CD4-positive, alpha-beta T cell treated with Interleukin-1 beta for 1 hour (primary cell): Measurements from ENCODE around the gene MARCHF3.
"Not testable (repeated sequence)": the region's sequence is repeated elsewhere in the genome, so short reads cannot be mapped to it uniquely, and the experiment has no call there.

Source experiments
- DNase-seq, 2 donors: peaks; one replicate each; pipeline ENCODE4 v3.0.0-alpha.2; 2020 to 2022

MARCHF3 gene

DNA sequence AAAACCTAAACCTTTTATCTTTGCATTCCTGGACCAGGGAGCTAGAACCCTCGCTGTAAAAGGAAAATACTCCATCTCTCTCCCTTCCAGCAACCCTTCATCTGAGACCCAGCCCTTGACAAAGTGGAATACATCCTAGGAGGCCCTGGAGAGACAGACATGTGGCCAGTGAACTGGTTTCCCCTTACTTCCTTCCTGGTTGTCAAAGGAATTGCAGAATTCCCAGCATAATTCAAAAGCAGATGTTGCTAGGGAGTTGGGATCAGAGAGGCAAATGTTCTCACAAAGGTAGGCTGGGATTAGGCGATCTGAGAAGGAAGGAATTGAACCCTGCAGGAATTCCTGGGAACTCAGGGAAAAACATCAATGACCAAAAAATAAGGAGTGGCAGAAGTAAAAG lies 80.9 kb downstream of the MARCHF3 start:
- DNase-seq = no peak

DNA sequence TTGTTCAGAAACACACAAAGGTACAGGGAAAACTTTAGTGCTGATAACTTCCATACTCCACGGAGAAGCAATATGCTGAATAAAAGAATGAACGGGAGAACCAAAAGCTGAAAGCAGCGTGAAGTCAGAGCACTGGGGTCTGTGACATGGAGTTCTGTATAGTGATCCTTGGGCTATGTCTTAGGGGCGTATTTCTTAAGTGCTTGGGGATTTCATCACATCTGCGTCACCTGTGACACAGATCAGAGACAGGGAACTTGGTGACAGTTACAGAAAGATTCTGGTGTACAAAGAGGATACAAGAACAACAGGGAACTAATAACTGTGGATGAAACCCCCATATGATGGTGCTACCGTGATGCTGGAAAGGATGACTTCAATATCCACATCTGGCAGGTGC lies 81.9 kb downstream of the MARCHF3 start:
- no peak for DNase-seq

DNA sequence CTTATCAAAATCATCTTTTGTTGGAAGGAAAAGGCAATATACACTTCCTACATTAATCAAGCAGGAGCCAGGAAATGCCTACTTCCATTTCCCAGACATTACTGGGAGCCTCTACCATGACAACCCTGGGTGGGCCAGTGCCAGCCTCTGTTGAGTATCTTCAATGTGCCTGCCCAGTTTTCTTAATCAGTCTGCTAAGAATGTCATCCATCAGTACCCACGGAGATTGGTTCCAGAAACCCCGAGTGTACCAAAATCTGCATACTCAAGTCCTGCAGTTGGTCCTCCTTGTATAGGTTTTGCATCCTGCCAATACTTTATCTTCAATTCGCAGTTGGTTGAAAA lies 82.4 kb downstream of the MARCHF3 start:
- no peak for DNase-seq

DNA sequence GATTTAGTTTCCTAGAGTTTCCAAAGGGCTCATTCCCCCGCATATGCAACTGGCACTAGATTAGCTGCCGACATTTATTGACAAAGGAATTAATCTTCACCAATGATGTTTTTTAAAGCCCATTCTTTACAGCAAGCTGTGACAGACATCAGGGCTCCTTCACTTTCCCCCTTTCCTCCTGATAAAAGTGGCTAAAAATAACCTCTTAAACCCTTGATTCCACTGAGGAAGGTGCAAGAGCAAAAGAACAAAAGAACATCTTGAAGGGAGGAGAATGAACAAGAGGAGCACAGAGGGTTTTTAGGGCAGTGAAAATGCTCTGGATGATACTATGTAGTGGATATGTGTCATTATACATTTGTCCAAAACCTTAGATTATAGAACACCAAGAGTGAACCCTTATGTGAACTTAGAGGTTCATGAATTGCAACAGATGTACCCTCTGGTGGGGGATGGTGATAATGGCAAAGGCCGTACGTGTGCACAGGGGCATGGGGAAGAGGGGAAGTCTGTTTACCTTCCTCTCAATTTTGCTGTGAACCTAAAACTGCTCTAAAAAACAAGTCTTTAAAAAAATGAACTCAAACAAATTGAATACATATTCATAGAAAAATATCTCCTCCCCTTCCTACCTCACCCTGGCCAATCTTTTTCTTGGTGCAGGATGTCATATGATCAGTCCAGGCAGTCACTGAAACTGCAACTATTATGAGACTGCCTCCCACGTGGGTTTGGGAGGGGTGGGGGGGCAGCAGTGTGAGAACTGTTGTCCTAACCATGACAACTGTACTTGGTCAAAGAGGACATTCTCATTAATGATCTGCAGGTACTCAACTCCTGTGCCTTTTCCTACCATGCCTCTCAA lies 83.0 kb downstream of the MARCHF3 start:
- no peak for DNase-seq

DNA sequence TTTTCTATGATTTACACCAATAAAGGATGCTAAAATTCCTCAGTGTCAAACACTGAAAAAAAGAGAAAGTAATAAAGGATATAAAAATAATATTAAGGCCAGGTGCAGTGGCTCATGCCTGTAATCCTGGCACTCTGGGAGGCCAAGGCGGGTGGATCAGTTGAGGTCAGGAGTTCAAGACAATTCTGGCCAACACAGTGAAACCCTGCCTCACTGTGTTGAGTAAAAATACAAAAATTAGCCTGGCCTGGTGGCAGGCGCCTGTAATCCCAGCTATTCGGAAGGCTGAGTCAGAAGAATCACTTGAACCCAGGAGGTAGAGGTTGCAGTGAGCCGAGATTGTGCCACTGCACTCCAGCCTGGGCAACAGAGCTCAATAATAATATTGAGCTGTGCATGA lies 87.5 kb downstream of the MARCHF3 start:
- DNase-seq = not testable (repeated sequence)

DNA sequence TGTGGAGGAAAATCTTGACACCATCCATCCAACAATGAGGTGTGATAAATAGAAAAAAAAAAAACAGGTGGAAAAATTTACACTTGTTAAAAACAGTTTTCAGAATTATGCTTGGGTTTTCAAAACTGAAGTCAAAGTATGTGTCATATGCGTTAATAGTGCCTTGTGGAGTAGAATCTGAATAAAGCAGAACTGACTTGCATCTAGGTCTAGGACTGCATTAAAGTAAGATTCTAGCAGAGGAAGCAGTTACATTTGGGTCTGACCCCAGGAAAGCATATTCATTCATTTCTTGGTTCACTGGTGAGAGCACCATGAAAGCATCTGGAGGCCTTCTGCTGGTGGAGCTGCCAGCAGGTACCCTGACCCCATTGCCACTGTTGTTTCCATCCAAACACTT lies 89.0 kb downstream of the MARCHF3 start:
- no peak for DNase-seq

DNA sequence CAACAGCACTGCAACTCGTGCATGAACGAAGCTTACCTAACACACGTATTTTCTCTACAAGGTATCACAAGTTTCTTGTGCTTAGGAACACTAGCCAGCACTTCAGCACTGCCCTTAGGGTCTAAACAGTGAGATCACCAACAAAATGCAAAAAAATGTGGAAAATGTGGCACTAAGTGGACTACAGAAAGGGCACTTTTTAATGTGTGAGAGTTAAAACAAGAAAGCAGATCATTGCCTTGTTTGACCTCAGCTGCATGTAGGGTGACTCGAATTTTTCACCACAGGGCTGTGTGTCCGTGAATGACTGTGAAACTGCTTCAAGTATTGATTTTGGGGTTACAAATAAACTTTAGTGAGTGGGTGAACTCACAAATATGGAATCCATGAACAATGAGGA lies 90.5 kb downstream of the MARCHF3 start:
- DNase-seq = no peak

DNA sequence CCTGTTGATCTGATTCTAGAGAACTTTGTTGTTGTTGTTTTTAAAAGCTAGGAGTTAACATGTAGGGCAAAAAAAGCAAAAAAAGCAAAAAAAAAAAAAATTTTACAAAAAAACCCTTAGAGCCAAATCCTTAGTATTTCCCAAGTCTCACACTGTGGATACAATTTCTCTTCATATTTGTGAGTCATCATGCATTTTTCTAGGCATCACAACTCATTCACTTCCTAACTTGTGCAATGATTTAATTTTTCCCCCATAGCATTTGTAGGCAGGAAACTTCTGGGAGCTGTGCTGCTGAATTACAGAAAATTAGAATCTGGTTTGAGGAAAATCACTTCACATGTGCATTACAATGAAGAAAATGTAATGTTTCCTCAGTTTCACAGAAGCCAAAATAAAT lies 91.9 kb downstream of the MARCHF3 start:
- no peak for DNase-seq

DNA sequence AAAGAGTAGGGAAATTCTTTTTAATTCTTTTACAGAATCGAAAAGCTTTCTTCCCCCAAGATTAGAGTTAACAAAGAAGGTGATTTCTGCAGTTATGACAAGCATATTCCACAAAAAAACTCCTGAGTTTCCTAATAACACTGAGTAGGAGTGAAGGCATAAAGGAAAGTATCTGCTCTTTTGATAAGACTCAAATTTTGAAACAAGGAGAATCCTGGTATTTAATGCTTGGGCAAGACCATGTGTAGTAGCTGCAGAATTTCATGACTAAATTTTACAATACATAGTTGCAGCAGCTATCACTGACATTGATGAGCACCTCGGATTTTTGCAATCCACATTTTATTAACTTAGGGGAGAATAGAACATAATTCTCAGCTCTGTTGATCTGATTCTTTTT lies 92.6 kb downstream of the MARCHF3 start:
- no peak for DNase-seq

DNA sequence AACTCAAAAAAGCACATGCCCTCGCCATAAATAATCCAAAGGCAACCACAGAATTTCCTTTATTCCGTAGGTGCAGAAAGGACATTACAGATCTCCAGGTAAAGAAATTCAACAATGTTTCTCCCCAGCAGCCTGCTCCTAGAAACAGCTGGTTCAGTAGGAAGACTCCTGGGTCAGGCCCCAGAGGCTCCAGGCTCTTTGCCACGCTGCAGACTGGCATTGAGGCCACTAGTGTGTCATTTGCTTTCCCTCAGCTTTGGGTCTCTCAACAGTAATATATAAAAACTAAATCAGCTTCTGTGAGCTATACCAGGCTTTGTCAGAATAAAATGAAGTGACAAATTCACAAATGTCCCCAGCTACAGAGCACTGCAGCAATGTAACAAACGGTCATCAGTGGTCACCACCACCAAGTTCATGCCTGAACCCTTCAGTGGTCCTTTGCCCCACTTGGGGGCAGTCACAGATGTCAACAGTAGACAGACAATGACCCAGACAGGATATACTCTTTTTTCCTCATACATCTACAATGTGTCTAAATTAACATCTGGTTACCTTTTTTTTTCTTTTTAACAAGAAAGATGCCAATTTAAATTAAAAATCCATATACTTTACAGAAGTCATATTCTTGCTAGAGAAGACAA lies 93.5 kb downstream of the MARCHF3 start:
- DNase-seq = no peak

DNA sequence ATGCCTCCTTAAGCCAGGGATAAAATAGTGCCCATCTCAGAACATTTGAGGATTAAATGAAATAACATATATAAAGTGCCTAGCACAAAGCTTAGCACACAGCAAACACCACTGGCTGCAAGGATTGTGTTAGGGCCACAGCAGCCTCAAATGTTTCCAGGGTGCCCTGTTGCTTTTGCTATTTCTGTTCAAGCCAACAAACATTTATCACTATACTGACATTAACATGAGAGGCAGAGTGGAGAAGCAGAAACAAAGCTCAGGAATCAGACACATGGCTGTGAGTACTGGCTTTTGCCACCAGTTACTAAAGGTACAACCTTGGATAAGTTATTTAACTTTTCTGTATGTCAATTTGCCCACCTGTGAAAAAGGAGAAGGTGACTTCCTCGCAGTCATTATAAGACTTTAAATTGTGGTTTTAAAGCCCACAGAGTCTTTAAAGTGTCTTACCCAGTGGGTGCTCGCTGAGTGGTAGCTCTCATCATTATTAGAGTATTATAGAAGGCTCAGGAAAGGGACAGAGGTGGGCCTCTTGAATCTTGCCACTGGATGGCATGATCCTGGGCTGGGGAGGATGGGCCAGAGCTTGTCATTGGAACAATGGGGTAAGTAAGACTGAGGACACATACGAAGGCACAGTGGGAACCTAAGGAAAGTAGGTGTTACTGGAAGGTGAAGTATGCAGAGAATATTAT lies 98.2 kb downstream of the MARCHF3 start:
- no peak for DNase-seq

DNA sequence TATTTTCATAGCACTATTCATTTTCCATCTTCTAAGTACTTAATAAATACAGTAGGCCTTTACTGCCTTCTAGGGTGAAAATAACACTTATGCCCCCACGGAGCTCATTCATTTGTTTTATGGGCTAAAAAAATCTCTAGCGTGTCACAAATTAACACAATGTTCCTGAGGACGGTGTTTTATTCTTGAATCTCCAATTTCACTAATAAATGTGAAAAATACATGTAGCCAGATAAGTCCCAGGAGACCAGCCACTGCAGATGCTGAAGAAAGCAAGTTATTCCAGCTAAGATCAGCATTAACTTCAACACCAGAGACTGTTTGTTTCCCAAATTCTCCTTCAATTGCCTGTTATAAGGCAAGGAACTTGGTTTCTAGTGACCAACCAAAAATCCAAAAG lies 102.3 kb downstream of the MARCHF3 start:
- DNase-seq = no peak

DNA sequence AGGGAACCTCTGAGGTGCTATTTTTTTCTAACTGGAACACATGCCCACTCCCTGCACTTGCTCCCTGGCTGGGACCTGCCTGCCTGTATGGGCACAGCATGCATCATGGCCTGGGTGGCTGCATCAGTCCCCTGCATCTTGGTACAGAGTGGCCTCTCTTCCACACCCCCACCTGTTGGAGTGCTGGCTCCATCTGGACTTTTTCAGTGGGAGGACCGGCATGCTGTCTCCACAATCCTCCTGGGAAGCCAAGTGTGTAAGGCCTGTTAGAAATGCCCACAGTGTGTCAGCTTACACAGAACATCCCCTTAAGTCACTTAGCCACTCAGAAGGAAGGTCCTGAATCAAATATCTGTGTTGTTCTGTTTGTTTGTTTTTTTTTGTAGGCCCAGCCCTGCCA lies 102.9 kb downstream of the MARCHF3 start:
- no peak for DNase-seq

DNA sequence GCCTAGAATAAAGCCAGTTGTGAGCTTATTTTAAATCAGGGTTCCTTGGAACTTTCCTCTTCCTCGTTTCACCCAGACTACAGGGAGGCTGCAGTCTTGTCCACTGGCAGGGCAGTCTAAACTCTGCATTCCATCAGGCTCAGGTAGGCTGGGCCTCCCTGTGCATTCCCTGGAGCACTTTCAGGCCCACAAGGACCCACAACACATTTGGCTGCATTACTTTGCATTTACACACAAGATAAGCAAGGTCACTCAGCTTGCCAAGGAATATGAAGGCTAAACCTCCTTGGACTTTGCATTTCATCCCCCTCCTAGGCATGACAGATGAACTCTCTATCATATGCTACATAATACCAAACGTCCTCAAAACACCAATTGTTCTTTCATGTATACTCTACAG lies 104.2 kb downstream of the MARCHF3 start:
- no peak for DNase-seq

DNA sequence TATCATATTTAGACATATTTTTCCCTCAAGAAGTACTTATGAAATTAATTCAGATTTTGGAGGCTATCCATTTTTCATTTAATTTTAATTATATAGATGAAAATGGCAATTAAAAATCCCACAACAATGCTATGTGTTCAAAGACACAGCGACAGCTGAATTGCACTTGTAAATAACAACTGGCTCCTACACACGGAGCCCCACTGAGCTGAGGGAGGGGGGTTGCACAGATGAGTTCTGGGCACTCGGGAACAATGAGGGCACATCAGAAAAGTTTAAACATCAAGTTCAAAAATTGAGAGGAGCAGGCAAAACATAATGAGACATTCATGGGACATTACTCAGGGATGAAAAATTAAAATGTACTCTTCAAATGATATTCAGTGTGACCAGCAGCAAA lies 104.9 kb downstream of the MARCHF3 start:
- DNase-seq = no peak

DNA sequence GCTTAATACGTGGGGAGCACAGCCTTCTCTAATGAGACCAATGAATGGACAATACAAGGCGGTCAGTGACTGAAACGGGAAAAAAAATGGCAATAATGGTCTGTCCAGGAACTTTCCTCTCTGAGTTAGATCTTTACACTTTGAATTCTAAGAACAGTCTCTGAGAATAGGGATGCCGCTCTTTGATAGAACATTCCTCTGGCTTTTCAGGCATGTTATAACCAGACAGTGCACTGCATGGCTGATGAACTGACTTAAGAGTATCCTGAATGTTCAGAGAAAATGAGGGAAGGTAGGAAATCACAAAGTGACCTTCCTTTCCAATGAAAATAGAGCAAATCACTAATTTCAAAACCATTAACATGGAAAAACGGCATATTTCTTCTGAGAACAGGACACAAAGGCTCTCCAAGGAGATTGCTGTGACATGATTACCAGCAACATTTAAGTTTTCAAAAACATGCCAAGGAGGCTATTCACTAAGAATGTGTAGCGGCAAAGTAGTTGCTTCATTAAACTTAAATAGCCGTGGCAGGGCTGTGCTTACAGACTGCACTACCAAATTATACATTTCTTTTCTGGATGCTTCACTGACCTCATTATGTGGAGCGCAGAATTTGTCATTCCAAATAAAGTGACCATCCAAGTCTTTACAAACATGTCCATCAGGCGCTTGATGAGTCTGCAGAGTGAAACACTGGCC lies 105.9 kb downstream of the MARCHF3 start:
- DNase-seq = no peak

DNA sequence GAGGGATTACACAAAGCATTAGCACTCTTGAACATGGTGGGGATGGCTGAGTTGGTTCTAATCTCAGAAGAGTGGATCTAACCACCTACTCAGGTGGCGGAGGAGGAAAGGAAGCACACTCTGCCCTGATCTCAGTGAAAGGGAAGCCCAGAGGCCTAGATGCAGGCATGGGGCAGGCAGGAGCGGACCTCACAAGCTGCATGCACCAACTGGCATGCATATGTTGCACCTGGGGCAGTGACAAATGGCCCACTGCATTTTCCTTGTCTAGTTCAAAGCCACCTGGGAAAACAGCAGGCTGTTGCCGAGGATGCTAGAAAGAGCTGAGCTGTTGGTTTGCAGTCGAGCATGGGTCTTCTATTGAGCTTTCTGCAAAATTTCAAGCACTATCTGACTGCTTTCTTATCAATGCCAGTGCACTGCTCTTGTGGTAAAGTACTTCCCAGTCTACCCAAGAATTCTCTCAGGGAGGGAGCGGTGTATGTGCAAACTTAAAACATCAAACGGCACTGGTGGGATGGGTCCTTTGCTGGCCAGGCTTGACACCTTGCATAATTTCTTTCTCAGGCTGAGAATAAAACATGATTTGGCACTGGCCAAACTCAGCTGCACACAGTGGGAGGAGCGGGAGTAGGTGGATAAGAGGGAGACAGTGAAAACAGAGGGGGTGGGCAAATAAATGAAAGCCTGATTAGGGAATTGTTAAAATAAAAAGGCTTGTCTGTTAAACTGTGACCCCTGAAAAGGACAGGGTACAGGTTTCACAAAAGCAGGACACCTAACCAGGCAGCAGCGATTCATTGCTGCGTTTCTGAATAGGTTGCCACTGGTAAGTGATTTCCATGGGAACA lies 108.9 kb downstream of the MARCHF3 start:
- no peak for DNase-seq

DNA sequence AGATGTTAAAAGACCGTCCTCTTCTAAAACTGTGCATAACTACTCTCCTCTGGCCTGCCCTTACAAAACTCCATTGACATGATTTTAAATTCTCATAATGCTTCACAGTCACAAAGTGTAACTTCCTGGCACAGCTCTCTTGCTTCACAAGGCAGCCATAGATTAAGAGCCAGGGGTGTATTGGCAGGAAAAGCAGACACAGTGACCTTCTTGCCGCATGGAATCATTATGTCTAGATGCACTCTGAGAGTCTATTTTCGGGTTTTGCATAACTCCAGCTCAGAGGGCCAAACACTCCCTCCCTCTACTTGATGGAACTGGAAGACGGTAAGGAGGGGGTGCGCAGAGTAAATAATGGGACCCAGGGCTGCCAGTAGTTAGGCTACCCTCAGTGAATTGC lies 110.1 kb downstream of the MARCHF3 start:
- DNase-seq = no peak

DNA sequence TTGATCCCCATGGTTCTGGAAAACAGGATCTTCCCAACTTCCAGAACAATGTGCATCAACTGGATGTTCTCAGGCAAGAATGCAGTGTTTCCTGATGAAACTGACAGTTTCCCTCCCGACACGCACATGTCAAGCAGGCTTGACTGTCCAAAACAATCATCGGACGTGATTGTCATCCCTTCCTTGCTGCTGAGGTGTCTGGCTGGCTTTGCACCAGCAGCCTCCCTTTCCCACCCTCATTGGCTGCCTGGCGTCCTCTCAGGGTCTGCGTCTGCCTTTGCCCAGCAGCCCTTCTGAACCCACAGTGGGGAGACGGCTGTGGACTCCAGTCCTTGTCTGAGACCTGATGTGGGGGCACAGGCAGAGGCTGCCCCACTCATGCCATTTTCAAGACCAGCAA lies 110.8 kb downstream of the MARCHF3 start:
- DNase-seq = no peak

DNA sequence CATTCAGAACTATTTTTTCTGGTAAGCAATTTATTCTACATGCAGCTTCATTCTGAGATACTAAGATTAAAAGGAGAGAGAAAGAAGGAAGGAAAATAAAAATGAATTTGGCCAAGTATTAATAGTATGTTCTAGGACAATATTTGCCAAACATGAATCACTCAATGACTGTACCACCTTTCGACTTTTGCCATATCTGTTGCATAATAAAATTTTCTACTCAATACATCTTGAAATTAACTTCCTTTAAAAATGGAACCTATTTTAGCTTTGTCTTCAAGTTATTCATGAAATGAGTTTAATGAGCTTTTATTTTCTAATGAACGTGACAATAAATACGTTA lies 111.8 kb downstream of the MARCHF3 start:
- DNase-seq = no peak

DNA sequence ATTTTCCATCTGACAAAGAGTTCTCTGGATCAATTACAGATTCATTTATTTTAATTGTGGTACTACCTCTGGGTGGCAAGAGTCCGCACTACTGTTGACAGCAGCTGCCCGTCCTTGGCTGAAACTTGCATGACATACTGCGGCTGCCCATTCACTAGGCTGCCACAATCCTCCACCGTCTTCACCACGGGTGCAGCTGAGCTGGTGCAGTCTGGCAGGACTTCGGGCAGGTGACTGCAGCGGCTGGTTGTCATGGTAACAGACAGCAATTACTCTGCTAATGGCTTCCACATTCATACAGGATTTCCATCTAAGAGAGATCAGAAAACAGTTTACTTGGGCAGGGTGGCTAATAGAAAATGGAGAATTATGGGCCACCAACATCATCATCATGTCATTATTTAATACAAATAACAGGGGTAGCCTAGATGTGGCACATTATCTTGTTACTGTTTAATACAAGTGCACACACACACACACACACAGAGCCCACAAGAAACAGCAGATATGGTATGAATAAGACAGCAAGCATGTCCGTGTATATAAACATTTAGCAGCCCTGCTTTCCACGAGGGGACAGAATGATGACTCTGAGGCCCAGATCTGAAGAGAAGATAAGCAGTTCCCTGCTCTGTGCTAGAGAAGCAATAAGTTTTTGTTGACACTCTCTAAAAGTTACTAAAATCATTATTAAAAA lies 112.3 kb downstream of the MARCHF3 start:
- no peak for DNase-seq

DNA sequence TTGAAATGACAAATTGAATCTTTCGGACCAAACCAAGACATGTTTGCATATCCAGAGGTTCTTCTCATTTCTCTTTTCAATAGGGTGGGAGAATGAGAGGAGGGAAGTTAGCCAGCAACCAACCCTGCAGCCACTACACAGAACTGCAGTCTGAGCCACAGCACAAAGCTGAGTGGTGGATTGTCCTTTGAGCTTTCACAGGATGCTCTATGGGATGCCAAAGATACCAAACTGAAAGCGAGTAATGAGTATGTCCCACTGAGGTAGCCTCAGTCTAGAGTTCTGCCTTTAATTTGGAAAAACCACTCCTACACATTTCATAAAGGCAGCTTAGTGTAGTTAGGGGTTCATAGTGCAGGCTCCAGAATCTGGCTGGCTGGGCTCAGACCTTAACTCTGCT lies 114.9 kb downstream of the MARCHF3 start:
- no peak for DNase-seq
